T-helper 1 cell (primary cell): ENCODE data around the gene USP24.
"Not testable (repeated sequence)": the region's sequence is repeated elsewhere in the genome, so short reads cannot be mapped to it uniquely, and the experiment has no call there.

Experiments
- DNase-seq, 5 donors: peaks; one replicate each; pipeline ENCODE4 v3.0.0-alpha.2; 2012 to 2020

Gene USP24

GRCh38 chr1:55231745-55232144 is 16.6 kb upstream of the USP24 start:
- no peak for DNase-seq

GRCh38 chr1:55230659-55231058 is 15.5 kb upstream of the USP24 start:
- DNase-seq, result no peak

- DNase-seq, result not testable (repeated sequence)
These were observed 14.6 kb upstream of the USP24 start for GRCh38 chr1:55229726-55230125.

GRCh38 chr1:55225228-55225627 is 10.1 kb upstream of the USP24 start:
- no peak for DNase-seq

GRCh38 chr1:55224729-55225128 is 9.6 kb upstream of the USP24 start:
- DNase-seq, result no peak

GRCh38 chr1:55222152-55222551 is 7.0 kb upstream of the USP24 start:
- no peak for DNase-seq

GRCh38 chr1:55217226-55217986 is 2.2 kb upstream of the USP24 start:
- peak in 2 of 5 donors; percentile 23 to 26 for DNase-seq

- no peak for DNase-seq
These were observed 932 bp upstream of the USP24 start for GRCh38 chr1:55216096-55216495.

- peak in 1 of 5 donors; percentile 22 for DNase-seq
These were observed 300 bp downstream of the USP24 start for GRCh38 chr1:55214934-55215193.

- peak; percentile 14 to 32 (median 18) for DNase-seq
These were observed 791 bp downstream of the USP24 start for GRCh38 chr1:55214212-55214933.

- DNase-seq, result peak in 1 of 5 donors; percentile 6
These were observed 1.3 kb downstream of the USP24 start for GRCh38 chr1:55213885-55214211.

GRCh38 chr1:55213151-55213884 is 1.8 kb downstream of the USP24 start:
- peak in 1 of 5 donors; percentile 10 for DNase-seq

- DNase-seq, result peak in 2 of 5 donors; percentile 5 to 31
These were observed 2.6 kb downstream of the USP24 start for GRCh38 chr1:55212349-55213150.

GRCh38 chr1:55211863-55212262 is 3.3 kb downstream of the USP24 start:
- DNase-seq, result no peak

- DNase-seq, result no peak
These were observed 4.0 kb downstream of the USP24 start for GRCh38 chr1:55210990-55211801.

- DNase-seq, result peak in 1 of 5 donors; percentile 32
These were observed 5.9 kb downstream of the USP24 start for GRCh38 chr1:55209247-55209646.

- no peak for DNase-seq
These were observed 9.0 kb downstream of the USP24 start for GRCh38 chr1:55206210-55206609.

GRCh38 chr1:55204997-55205396 is 10.2 kb downstream of the USP24 start:
- peak in 1 of 5 donors; percentile 22 for DNase-seq

- peak in 1 of 5 donors; percentile 25 for DNase-seq
These were observed 12.1 kb downstream of the USP24 start for GRCh38 chr1:55203064-55203463.

GRCh38 chr1:55200667-55201066 is 14.5 kb downstream of the USP24 start:
- DNase-seq, result no peak

- DNase-seq, result not testable (repeated sequence)
These were observed 15.4 kb downstream of the USP24 start for GRCh38 chr1:55199735-55200134.

- no peak for DNase-seq
These were observed 17.1 kb downstream of the USP24 start for GRCh38 chr1:55198044-55198443.
